ENCODE measurements around the gene FBXO10.
"Not testable (repeated sequence)": the region's sequence is repeated elsewhere in the genome, so short reads cannot be mapped to it uniquely, and the experiment has no call there.

Gene FBXO10

GRCh38 chr9:37551468-37551867, 24.7 kb downstream of the FBXO10 start:
- DNase-seq (ENCODE audit: low read depth) = no peak

- DNase-seq (ENCODE audit: low read depth) = no peak
Observed at GRCh38 chr9:37550781-37551180, 25.4 kb downstream of the FBXO10 start.

GRCh38 chr9:37549527-37549926, 26.7 kb downstream of the FBXO10 start:
- no peak for DNase-seq (ENCODE audit: low read depth)

- no peak for DNase-seq (ENCODE audit: low read depth)
Observed at GRCh38 chr9:37547328-37547878, 28.8 kb downstream of the FBXO10 start.

- DNase-seq (ENCODE audit: low read depth) = no peak
Observed at GRCh38 chr9:37543468-37543867, 32.7 kb downstream of the FBXO10 start.

- no peak for DNase-seq (ENCODE audit: low read depth)
Observed at GRCh38 chr9:37542895-37543294, 33.3 kb downstream of the FBXO10 start.

- no peak for DNase-seq (ENCODE audit: low read depth)
Observed at GRCh38 chr9:37542488-37542887, 33.7 kb downstream of the FBXO10 start.

GRCh38 chr9:37541465-37541864, 34.7 kb downstream of the FBXO10 start:
- DNase-seq (ENCODE audit: low read depth) = no peak

- DNase-seq (ENCODE audit: low read depth) = no peak
Observed at GRCh38 chr9:37540634-37541033, 35.5 kb downstream of the FBXO10 start.

- no peak for DNase-seq (ENCODE audit: low read depth)
Observed at GRCh38 chr9:37539634-37540033, 36.5 kb downstream of the FBXO10 start.

- DNase-seq (ENCODE audit: low read depth) = no peak
Observed at GRCh38 chr9:37538099-37538498, 38.1 kb downstream of the FBXO10 start.

- no peak for DNase-seq (ENCODE audit: low read depth)
Observed at GRCh38 chr9:37534901-37535300, 41.3 kb downstream of the FBXO10 start.

- DNase-seq (ENCODE audit: low read depth) = no peak
Observed at GRCh38 chr9:37534412-37534811, 41.8 kb downstream of the FBXO10 start.

GRCh38 chr9:37531699-37532098, 44.5 kb downstream of the FBXO10 start:
- no peak for DNase-seq (ENCODE audit: low read depth)

- no peak for DNase-seq (ENCODE audit: low read depth)
Observed at GRCh38 chr9:37528652-37529471, 47.3 kb downstream of the FBXO10 start.

GRCh38 chr9:37523916-37524315, 52.3 kb downstream of the FBXO10 start:
- no peak for DNase-seq (ENCODE audit: low read depth)

GRCh38 chr9:37522971-37523370, 53.2 kb downstream of the FBXO10 start:
- DNase-seq (ENCODE audit: low read depth) = no peak

- no peak for DNase-seq (ENCODE audit: low read depth)
Observed at GRCh38 chr9:37521111-37521510, 55.1 kb downstream of the FBXO10 start.

- no peak for DNase-seq (ENCODE audit: low read depth)
Observed at GRCh38 chr9:37520641-37521040, 55.5 kb downstream of the FBXO10 start.

GRCh38 chr9:37517923-37518322, 58.3 kb downstream of the FBXO10 start:
- no peak for DNase-seq (ENCODE audit: low read depth)

- no peak for DNase-seq (ENCODE audit: low read depth)
Observed at GRCh38 chr9:37515620-37516258, 60.4 kb downstream of the FBXO10 start.

- no peak for DNase-seq (ENCODE audit: low read depth)
Observed at GRCh38 chr9:37514999-37515398, 61.2 kb downstream of the FBXO10 start.

- not testable (repeated sequence) for DNase-seq (ENCODE audit: low read depth)
Observed at GRCh38 chr9:37514415-37514814, 61.8 kb downstream of the FBXO10 start.

Measured in GM04504 (cell line).